Measurements from ENCODE around the gene LRRC9.

GRCh38 chr14:60095781-60096450 lies 176.0 kb downstream of the LRRC9 start:
- no peak for TF ChIP-seq POLR2AphosphoS5 (IDR thresholded peaks at IDR 0.05; ENCODE audit: low read depth, low read length)
- TF ChIP-seq TAF1 (IDR thresholded peaks at IDR 0.05; ENCODE audit: borderline replicate concordance, insufficient read depth, low read length): no peak
- TF ChIP-seq SIN3A (IDR thresholded peaks at IDR 0.05; ENCODE audit: borderline replicate concordance, insufficient read depth, low read length): no peak
- TF ChIP-seq REST (IDR thresholded peaks at IDR 0.05; ENCODE audit: insufficient read depth in 1 of 2, low read depth in 2 of 2, low read length in 2 of 2): no peak
- no peak for TF ChIP-seq FOXP2 (optimal IDR thresholded peaks at IDR 0.05; ENCODE audit: borderline replicate concordance, extremely low read depth, extremely low read length, insufficient read depth)
